C4-2B (cell line): ENCODE results near the gene CTTNBP2NL.

Experiments
- H3K27ac ChIP-seq: fragments of 450-650 bp; 2 replicates; pipeline ENCODE4 v1.5.1; 2017
- ZFX ChIP-seq: fragments of 450-650 bp; IDR thresholded peaks from 2 replicates; pipeline ENCODE4 v1.6.1; 2017
- TF ChIP-seq, protein P1 (sequence below): fragments of 450-650 bp; conservative IDR thresholded peaks from 2 replicates; pipeline ENCODE4 v1.5.1; 2017; ENCODE audit warnings: mild to moderate bottlenecking

The CTTNBP2NL gene

GRCh38 chr1:112506731-112507130, 110.7 kb downstream of the CTTNBP2NL start:
- no peak overlapping the region for H3K27ac ChIP-seq
- TF ChIP-seq, protein P1, sequence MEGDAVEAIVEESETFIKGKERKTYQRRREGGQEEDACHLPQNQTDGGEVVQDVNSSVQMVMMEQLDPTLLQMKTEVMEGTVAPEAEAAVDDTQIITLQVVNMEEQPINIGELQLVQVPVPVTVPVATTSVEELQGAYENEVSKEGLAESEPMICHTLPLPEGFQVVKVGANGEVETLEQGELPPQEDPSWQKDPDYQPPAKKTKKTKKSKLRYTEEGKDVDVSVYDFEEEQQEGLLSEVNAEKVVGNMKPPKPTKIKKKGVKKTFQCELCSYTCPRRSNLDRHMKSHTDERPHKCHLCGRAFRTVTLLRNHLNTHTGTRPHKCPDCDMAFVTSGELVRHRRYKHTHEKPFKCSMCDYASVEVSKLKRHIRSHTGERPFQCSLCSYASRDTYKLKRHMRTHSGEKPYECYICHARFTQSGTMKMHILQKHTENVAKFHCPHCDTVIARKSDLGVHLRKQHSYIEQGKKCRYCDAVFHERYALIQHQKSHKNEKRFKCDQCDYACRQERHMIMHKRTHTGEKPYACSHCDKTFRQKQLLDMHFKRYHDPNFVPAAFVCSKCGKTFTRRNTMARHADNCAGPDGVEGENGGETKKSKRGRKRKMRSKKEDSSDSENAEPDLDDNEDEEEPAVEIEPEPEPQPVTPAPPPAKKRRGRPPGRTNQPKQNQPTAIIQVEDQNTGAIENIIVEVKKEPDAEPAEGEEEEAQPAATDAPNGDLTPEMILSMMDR = no peak
- TF ChIP-seq ZFX = no peak

GRCh38 chr1:112507336-112507735, 111.3 kb downstream of the CTTNBP2NL start:
- no peak overlapping the region for H3K27ac ChIP-seq
- TF ChIP-seq ZFX = no peak
- TF ChIP-seq, protein P1 = no peak

DNA sequence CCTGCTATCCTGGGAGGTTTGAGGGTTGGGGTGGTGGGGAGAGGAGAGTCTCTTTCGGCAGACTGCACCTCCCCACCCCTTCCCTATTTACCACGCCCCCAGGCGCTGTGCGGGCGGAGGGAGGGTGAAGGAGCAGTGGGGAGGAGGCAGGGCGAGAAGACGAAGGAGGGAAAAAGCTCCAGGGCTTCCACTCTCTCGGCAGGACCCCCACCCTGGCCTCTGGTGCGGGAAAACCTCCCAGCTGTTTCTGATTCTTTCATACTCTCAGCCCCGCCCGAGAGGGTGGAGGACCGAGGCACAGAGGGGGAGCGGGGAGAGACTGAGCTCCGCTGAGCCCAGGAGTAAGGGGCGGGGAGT, 111.9 kb downstream of the CTTNBP2NL start:
- H3K27ac ChIP-seq = no peak overlapping the region
- no peak for TF ChIP-seq ZFX
- TF ChIP-seq, protein P1 = no peak

GRCh38 chr1:112508278-112509004, 112.4 kb downstream of the CTTNBP2NL start, which contains the start of gene WNT2B:
TSS of gene WNT2B (plus strand) at chr1:112508965. CDS start at chr1:112509263, 298 bp downstream.
- TF ChIP-seq, protein P1 = no peak
- no peak for TF ChIP-seq ZFX
- H3K27ac ChIP-seq = no peak within 1 kb of the TSS

GRCh38 chr1:112509005-112509659, 113.1 kb downstream of the CTTNBP2NL start:
- H3K27ac ChIP-seq = no peak overlapping the region
- no peak for TF ChIP-seq ZFX
- TF ChIP-seq, protein P1 = no peak

DNA sequence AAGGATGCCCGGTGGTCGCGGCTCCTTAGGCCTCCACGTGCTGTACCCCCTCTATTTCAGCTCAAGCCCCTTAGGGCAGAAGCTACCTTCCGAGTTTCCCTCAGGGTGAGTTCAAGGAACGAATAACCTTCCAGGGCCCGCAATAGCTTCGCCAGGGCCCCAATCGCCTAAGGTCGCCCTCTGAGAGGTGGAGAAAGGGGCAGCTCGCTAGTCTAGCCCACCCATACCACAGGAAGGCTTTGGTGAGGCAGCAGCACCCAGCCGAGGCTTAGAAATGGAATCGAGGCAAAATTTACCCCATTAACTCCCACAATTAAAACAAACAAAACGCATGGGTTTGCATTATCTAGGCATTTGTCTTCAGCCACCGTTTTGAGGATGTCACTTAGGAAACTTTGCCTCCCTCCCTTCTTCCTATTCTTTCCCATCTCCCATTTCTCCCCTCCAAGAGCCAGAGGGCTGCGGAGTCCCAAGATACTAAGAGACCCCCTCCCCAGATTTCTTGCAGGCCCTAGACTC, 113.7 kb downstream of the CTTNBP2NL start:
- TF ChIP-seq ZFX = no peak
- TF ChIP-seq, protein P1 = no peak
- H3K27ac ChIP-seq = no peak overlapping the region

GRCh38 chr1:112510340-112510739, 114.3 kb downstream of the CTTNBP2NL start:
- H3K27ac ChIP-seq = no peak overlapping the region
- TF ChIP-seq ZFX = no peak
- TF ChIP-seq, protein P1 = no peak
